Activated CD8-positive, alpha-beta memory T cell treated with anti-CD3 and anti-CD28 coated beads, Interleukin-2, amount 50 U/mL, for 48 hours (primary cell): ENCODE measurements around the gene OTOS.

Experiments used
- DNase-seq: peaks from one replicate; pipeline ENCODE4 v3.0.0-alpha.2; 2020

OTOS gene

GRCh38 chr2:240166761-240167587 is 26.5 kb upstream of the OTOS start:
- no peak for DNase-seq

- no peak for DNase-seq
Measured at GRCh38 chr2:240166191-240166590, 25.7 kb upstream of the OTOS start.

- no peak for DNase-seq
Measured at GRCh38 chr2:240165661-240166060, 25.2 kb upstream of the OTOS start.

GRCh38 chr2:240165034-240165433 is 24.6 kb upstream of the OTOS start:
- no peak for DNase-seq

- DNase-seq, result no peak
Measured at GRCh38 chr2:240164586-240164985, 24.1 kb upstream of the OTOS start.

- DNase-seq, result no peak
Measured at GRCh38 chr2:240163844-240164574, 23.6 kb upstream of the OTOS start.

- no peak for DNase-seq
Measured at GRCh38 chr2:240162939-240163714, 22.7 kb upstream of the OTOS start.

GRCh38 chr2:240162531-240162930 is 22.1 kb upstream of the OTOS start:
- DNase-seq, result no peak

- no peak for DNase-seq
Measured at GRCh38 chr2:240162032-240162431, 21.6 kb upstream of the OTOS start.

GRCh38 chr2:240161087-240161750 is 20.8 kb upstream of the OTOS start:
- DNase-seq, result no peak

- DNase-seq, result no peak
Measured at GRCh38 chr2:240160291-240161086, 20.0 kb upstream of the OTOS start.

GRCh38 chr2:240159251-240159839 is 18.9 kb upstream of the OTOS start:
- no peak for DNase-seq

- no peak for DNase-seq
Measured at GRCh38 chr2:240157147-240157470, 16.7 kb upstream of the OTOS start.

- no peak for DNase-seq
Measured at GRCh38 chr2:240156435-240157146, 16.1 kb upstream of the OTOS start.

GRCh38 chr2:240155745-240156390 is 15.4 kb upstream of the OTOS start:
- DNase-seq, result no peak

GRCh38 chr2:240155048-240155744 is 14.7 kb upstream of the OTOS start:
- no peak for DNase-seq

GRCh38 chr2:240154606-240155005 is 14.1 kb upstream of the OTOS start:
- no peak for DNase-seq

- DNase-seq, result no peak
Measured at GRCh38 chr2:240153418-240153817, 13.0 kb upstream of the OTOS start.

GRCh38 chr2:240151477-240152031 is 11.1 kb upstream of the OTOS start:
- no peak for DNase-seq
